Esophagus muscularis mucosa (tissue), 4 donors: ENCODE data around the gene CYGB. TPM values are rescaled to one million over a fixed set of nuclear protein-coding genes. Genes with fewer than 3 reads are reported as not detected.

Source experiments
- DNase-seq: peaks from one replicate; pipeline ENCODE4 v3.0.0-alpha.2; 2017; ENCODE audit errors: extremely low spot score
- H3K27ac ChIP-seq, 4 donors: fragments of 200-600 bp; sonication (generic); replicated peaks in 1 of 4; 1 replicate in 3 of 4; 2 replicates in 1 of 4; pipeline ENCODE4 v1.5.1; 2016 to 2019; ENCODE audit warnings: mild to moderate bottlenecking in 1 of 4
- H3K27me3 ChIP-seq, 4 donors: fragments of 200-600 bp; sonication (generic); one replicate each; pipeline versions ENCODE4 v1.5.1 to v1.6.0; 2016 to 2019
- H3K36me3 ChIP-seq, 4 donors: fragments of 200-600 bp; sonication (generic); one replicate each; pipeline ENCODE4 v1.5.1; 2016 to 2019
- H3K4me1 ChIP-seq, 4 donors: fragments of 200-600 bp; sonication (generic); one replicate each; pipeline ENCODE4 v1.5.1; 2016 to 2019
- H3K4me3 ChIP-seq, 4 donors: fragments of 200-600 bp; sonication (generic); 1 replicate in 2 of 4; 2 replicates in 2 of 4; pipeline ENCODE4 v1.5.1; 2016 to 2019; ENCODE audit warnings: mild to moderate bottlenecking in 4 of 4, moderate library complexity in 1 of 4
- H3K9me3 ChIP-seq, 4 donors: fragments of 200-600 bp; sonication (generic); 1 replicate in 3 of 4; 2 replicates in 1 of 4; pipeline ENCODE4 v1.5.1; 2016 to 2019
- EP300 ChIP-seq: sonication (generic); formaldehyde crosslinking; IDR thresholded peaks from one replicate; pipeline ENCODE4 v1.6.1; 2017; ENCODE audit warnings: antibody characterized with exemption
- POLR2A ChIP-seq: fragments of 450-650 bp; IDR thresholded peaks from one replicate; pipeline ENCODE4 v1.6.1; 2017; ENCODE audit warnings: antibody characterized with exemption, moderate library complexity, mild to moderate bottlenecking, low read depth
- POLR2AphosphoS5 ChIP-seq, 2 donors: sonication (generic); formaldehyde crosslinking; IDR thresholded peaks; one replicate each; pipeline ENCODE4 v1.6.1; 2017; ENCODE audit warnings: antibody characterized with exemption in 2 of 2
- WGBS: methylation state at CpG from one replicate; pipeline ENCODE4 v1.1.5; 2018; 5-methylcytosine and 5-hydroxymethylcytosine counted together
- intact Hi-C: fragments of 100-400 bp; cut with DNase I; formaldehyde crosslinking; loops from one replicate; pipeline ENCODE4 v1.15.1; 2023
- total RNA-seq, 4 donors: library from RNA; depleted of rRNA; stranded (reverse); fragments of >200 nt; gene quantifications; one replicate each; pipeline versions ENCODE4 v1.1.0 to v1.2.1, GENCODE V29; 2016
- TF ChIP-seq, protein P1 (sequence below), 3 experiments: fragments of 200-600 bp in 2 of 3; fragments of 450-650 bp in 1 of 3; sonication (generic) in 2 of 3; IDR thresholded peaks; one replicate each; pipeline ENCODE4 v1.5.1; 2017 to 2019; ENCODE audit warnings: antibody characterized with exemption in 3 of 3, mild to moderate bottlenecking in 2 of 3, moderate library complexity in 1 of 3

Gene CYGB
- total RNA-seq, 4 donors from 2014 or later = 10.8 to 23.5 (median 20.7) TPM

DNA sequence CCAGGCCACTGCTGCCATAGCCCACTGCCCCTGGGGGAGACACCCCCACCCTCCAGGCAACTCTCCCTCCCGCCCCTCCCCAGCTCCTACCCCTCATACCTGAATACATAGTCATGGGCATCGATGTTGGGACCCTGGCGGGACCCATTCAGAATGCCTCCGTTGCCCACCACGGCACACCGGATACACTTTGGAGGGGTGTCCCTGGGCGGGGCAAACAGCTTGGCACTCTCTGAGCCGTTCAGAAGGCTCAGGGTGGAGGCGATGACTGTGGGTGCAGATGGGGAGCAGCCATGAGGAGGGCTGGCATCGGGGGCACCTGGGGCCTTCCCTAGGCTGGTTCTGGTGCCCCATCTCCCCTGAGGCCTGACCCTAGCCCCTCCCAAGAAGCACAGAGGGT, 35.6 kb upstream of the CYGB start:
- Histone ChIP-seq H3K9me3 (no peaks in the 10 kb centered on the region), H3K27ac (no peak overlapping the region), H3K36me3 (no peaks in the 10 kb centered on the region), H3K27me3 (peaks cover 0 to 15% (median 0%) of the 10 kb centered on the region in 4 donors), H3K4me1 (peaks cover 3 to 14% (median 13%) of the 10 kb centered on the region in 4 donors), H3K4me3 (no peak overlapping the region)
- intact Hi-C loops = no loop called here
- TF ChIP-seq POLR2AphosphoS5 (IDR thresholded peaks at IDR 0.05) (no peak), EP300 (no peak)
- TF ChIP-seq, protein P1, sequence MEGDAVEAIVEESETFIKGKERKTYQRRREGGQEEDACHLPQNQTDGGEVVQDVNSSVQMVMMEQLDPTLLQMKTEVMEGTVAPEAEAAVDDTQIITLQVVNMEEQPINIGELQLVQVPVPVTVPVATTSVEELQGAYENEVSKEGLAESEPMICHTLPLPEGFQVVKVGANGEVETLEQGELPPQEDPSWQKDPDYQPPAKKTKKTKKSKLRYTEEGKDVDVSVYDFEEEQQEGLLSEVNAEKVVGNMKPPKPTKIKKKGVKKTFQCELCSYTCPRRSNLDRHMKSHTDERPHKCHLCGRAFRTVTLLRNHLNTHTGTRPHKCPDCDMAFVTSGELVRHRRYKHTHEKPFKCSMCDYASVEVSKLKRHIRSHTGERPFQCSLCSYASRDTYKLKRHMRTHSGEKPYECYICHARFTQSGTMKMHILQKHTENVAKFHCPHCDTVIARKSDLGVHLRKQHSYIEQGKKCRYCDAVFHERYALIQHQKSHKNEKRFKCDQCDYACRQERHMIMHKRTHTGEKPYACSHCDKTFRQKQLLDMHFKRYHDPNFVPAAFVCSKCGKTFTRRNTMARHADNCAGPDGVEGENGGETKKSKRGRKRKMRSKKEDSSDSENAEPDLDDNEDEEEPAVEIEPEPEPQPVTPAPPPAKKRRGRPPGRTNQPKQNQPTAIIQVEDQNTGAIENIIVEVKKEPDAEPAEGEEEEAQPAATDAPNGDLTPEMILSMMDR (IDR thresholded peaks at IDR 0.05) = no peak
- WGBS = 90% methylated on average over 7 of the region's 10 CpGs
- no peak for DNase-seq

DNA sequence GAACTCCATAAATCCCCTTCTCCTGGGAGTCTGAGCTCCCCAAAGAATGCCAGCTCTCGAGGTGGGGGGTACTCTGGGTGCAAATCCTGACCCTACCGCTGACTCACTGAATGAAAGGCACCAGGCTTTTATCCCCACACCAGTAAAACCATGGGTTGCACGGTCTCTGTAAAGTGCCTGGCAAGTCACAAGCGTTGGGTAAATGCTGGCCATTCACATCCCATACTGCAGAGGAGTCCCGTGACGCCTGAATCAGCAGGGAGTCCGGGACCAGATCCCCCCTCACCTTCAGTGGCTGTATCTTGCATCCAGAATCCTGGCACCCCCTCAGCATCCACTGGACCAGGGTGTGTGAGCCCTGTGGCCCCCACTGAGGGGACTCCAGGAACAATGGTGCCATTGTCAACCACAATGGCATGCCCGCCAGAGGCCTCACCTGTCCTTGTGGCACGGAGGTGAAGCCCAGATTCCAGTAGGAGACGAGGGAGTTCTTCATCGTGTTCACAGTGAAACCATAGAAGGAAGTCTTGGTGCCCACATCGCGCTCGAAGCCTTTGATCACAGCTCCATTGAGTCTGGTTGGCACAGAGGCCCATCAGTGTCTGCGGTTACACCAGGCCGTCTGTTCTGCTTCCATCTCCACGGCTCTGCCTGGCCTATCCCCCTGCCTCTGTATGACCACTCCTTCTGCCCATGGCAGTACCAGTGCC, 34.8 kb upstream of the CYGB start:
- Histone ChIP-seq H3K4me1 (peaks cover 11 to 17% (median 14%) of the 10 kb centered on the region in 4 donors), H3K27me3 (peaks cover 0 to 15% (median 0%) of the 10 kb centered on the region in 4 donors), H3K9me3 (no peaks in the 10 kb centered on the region), H3K4me3 (no peak overlapping the region), H3K36me3 (peaks cover 0 to 5% (median under 1%) of the 10 kb centered on the region in 4 donors), H3K27ac (no peak overlapping the region)
- TF ChIP-seq, protein P1 (IDR thresholded peaks at IDR 0.05) = no peak
- no peak for TF ChIP-seq POLR2A
- no peak for TF ChIP-seq EP300
- no peak for TF ChIP-seq POLR2AphosphoS5 (IDR thresholded peaks at IDR 0.05)
- intact Hi-C loops = no loop called here
- WGBS = 97% methylated on average over 6 of the region's 17 CpGs
- DNase-seq = no peak

DNA sequence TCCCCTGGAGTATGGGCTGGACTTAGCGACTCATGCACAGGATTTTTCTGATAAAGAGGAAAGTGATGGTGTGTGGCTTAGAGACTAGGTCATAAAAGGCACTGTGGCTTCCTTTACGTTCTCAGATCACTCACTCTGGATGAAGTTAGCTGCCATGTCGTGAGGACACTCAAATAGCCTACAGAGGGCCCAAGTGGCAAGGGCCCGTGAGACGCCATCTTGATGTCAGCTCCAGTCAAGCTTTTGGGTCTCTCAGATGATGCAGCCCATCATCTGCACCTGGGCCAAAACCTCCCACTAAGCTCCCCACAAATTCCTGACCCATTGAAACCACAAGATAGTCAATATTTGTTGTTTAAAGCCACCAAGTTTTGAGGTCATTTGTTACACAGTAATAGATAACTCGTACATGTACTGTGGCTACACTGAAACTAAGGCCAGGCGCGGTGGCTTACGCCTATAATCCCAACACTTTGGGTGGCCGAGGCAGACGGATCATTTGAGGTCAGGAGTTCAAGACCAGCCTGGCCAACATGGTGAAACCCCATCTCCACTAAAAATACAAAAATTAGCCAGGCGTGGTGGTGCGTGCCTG, 33.5 kb upstream of the CYGB start:
- Histone ChIP-seq H3K36me3 (peaks cover 0 to 19% (median 10%) of the 10 kb centered on the region in 4 donors), H3K27ac (no peak overlapping the region), H3K9me3 (no peaks in the 10 kb centered on the region), H3K4me1 (peaks cover 13 to 17% (median 16%) of the 10 kb centered on the region in 4 donors), H3K27me3 (peaks cover 0 to 15% (median 0%) of the 10 kb centered on the region in 4 donors), H3K4me3 (no peak overlapping the region)
- intact Hi-C loops = no loop called here
- DNase-seq = no peak
- TF ChIP-seq POLR2AphosphoS5 (IDR thresholded peaks at IDR 0.05) (no peak), POLR2A (no peak), EP300 (no peak)
- TF ChIP-seq, protein P1 (IDR thresholded peaks at IDR 0.05) = no peak
- 89% methylated on average over 13 of the region's 13 CpGs for WGBS

DNA sequence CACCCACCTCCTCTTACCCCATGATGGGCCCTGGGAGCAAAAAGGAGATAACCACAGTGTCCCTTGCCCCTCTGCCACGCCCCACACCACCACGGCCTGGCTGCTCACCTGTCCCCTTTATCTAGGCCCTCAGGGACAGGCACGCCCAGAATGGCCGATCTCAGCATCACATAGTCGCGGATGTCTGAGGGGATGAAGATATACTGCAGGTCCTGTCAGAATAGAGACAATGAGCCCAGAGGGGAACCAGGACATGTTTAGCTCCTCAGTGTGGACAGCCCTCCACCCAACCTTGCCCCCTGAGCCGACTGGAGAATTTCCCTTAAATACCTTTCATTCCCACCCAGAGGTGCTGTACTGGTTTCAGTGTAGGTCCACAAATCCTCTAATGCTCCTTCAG, 32.9 kb upstream of the CYGB start:
- peak overlapping the region in 1 of 4 donors; percentile 30 for H3K27ac ChIP-seq
- peaks cover 0 to 24% (median 15%) of the 10 kb centered on the region in 4 donors for H3K36me3 ChIP-seq
- intact Hi-C loops = no loop called here
- no peak overlapping the region for H3K4me3 ChIP-seq
- 93% methylated on average over 7 of the region's 7 CpGs for WGBS
- TF ChIP-seq, protein P1 (IDR thresholded peaks at IDR 0.05) = no peak
- TF ChIP-seq POLR2A = no peak
- TF ChIP-seq POLR2AphosphoS5 (IDR thresholded peaks at IDR 0.05) = no peak
- TF ChIP-seq EP300 = no peak
- no peak for DNase-seq
- H3K9me3 ChIP-seq = no peaks in the 10 kb centered on the region
- H3K27me3 ChIP-seq = peaks cover 0 to 15% (median 0%) of the 10 kb centered on the region in 4 donors
- H3K4me1 ChIP-seq = peaks cover 13 to 17% (median 16%) of the 10 kb centered on the region in 4 donors
